Hematopoietic multipotent progenitor cell (in vitro differentiated cells): ENCODE results near the gene EXOC6. TPM values are rescaled to one million over a fixed set of nuclear protein-coding genes. Genes with fewer than 3 reads are reported as not detected.
A peak's percentile ranks its signal among the peaks of the same experiment; 100 is the strongest.

Experiments
- DNase-seq, 3 donors: peaks; one replicate each; pipeline ENCODE4 v3.0.0-alpha.2; 2011 to 2015; ENCODE audit warnings: low read depth in 2 of 3, low spot score in 2 of 3
- total RNA-seq: library from RNA; depleted of rRNA; stranded (reverse); fragments of >200 nt; gene quantifications from one replicate; pipeline ENCODE4 v1.2.3, GENCODE V29; 2012

Gene EXOC6
- total RNA-seq, 1 donor: 14.0 TPM

DNA sequence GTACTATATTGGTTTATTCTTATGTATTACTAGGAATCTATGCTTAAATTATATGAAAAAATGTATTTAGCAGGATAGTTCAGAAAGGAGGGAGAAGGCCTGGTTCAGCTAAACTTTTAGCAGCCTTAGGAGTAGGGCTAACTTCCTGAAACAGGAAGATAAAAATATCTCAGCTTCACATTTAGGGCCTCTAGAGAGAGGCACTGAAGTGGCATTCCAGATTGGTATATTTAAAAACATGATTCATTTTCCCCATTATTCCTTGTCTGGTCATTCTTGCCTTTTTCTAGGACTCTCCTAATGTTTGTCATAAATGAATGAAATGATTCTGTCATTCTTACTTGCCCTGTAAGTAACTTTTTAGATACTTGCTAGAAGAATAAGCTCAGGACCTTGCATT is 149.3 kb downstream of the EXOC6 start:
- DNase-seq: no peak

GRCh38 chr10:92999191-92999590 is 150.9 kb downstream of the EXOC6 start:
- no peak for DNase-seq

- peak in 2 of 3 donors; percentile 12 to 51 for DNase-seq
These were observed 158.2 kb downstream of the EXOC6 start for GRCh38 chr10:93006435-93007039.

- no peak for DNase-seq
These were observed 167.4 kb downstream of the EXOC6 start for GRCh38 chr10:93015722-93016121.

- DNase-seq: no peak
These were observed 174.8 kb downstream of the EXOC6 start for GRCh38 chr10:93023013-93023650.

GRCh38 chr10:93026072-93026471 is 177.8 kb downstream of the EXOC6 start:
- DNase-seq: no peak

GRCh38 chr10:93027508-93027907 is 179.2 kb downstream of the EXOC6 start:
- no peak for DNase-seq

DNA sequence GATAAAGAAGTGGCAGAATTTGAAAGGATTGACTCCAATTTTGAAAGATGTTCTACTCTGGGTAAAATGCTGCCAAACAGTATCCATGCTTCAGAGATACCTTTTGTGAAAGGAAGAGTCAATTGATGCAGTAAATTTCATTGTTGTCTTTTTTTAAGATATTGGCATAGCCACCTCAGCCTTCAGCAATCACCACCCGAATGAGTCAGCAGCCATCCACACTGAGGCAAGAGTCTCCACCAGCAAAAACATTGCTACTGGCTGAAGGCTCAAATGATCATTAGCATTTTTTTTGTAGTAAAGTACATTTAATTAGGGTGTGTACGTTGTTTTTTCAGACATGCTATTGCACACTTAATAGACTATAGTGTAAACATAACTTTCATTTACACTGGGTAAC is 180.6 kb downstream of the EXOC6 start:
- DNase-seq: no peak

- DNase-seq: no peak
These were observed 182.1 kb downstream of the EXOC6 start for GRCh38 chr10:93030409-93030808.

DNA sequence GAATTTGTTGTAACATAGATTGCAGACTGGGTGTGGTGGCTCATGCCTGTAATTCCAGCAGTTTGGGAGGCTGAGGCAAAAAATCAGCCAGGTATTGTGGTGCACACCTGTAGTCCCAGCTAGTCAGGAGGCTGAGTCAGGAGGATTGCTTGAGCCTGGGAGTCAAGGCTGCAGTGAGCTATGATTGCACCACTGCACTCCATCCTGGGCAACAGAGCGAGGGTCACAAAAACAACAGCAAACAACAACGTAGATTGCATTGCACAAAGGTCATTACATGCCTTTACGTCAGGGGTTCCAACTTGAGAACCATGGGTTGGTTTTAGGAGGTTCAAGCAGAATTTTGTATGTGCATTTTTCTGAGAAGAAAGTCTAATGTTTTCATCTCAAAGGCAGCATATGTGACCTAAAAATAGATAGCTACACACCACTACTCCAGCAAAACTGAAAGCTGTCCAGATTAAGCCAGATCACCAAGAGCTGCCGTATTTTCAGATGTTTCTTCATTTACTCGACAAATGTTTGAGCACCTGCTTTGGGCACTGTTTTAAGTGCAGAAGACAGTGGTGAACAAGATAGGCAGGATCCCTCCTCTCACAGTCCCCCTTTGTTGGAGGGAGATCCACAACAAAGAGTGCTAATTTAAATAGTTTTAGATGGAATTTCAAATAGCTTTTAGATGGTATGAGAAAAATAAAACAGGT is 183.9 kb downstream of the EXOC6 start:
- DNase-seq: no peak

GRCh38 chr10:93032809-93033137 is 184.5 kb downstream of the EXOC6 start:
- DNase-seq: no peak

DNA sequence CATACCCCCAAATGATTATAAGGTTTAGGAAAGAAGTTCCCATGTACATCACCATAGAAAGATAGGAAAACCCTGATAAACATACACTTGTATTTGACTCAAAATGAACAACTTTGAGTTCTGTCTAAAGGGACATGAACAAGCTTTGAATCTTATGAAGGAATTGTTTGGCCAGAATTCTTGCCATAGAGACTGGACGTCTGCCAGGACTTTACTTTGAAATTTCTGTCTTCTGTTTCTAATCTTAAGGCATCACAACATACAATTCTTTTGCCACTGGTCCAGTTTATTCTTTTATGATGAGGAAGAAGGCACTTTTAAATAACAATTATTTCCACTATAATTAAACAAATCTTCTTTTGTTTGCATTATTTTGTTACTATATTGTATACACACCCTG is 186.1 kb downstream of the EXOC6 start:
- DNase-seq: no peak

GRCh38 chr10:93039110-93039509 is 190.8 kb downstream of the EXOC6 start:
- DNase-seq: no peak

- peak in 2 of 3 donors; percentile 61 to 88 for DNase-seq
These were observed 191.4 kb downstream of the EXOC6 start for GRCh38 chr10:93039721-93040120.

DNA sequence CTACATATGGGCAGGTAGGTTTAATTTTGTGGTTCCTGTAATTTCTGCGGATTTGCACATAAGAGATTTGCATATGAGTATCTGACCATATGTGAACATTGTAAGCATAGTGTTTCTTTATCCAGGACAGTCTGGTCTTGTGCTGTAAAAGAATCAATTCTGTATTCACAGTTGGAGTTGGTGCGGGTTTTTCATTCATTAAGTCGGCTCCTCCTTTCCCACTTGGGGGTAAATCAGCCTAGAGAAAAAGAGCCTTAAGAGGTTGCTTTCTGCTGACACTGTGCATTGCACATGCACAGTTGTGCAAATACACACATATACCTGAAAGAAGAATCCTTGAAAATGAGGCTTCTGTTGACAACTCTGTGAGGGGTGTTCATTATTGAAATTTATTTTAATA is 206.2 kb downstream of the EXOC6 start:
- DNase-seq: no peak

GRCh38 chr10:93058139-93058538 is 209.8 kb downstream of the EXOC6 start:
- no peak for DNase-seq

DNA sequence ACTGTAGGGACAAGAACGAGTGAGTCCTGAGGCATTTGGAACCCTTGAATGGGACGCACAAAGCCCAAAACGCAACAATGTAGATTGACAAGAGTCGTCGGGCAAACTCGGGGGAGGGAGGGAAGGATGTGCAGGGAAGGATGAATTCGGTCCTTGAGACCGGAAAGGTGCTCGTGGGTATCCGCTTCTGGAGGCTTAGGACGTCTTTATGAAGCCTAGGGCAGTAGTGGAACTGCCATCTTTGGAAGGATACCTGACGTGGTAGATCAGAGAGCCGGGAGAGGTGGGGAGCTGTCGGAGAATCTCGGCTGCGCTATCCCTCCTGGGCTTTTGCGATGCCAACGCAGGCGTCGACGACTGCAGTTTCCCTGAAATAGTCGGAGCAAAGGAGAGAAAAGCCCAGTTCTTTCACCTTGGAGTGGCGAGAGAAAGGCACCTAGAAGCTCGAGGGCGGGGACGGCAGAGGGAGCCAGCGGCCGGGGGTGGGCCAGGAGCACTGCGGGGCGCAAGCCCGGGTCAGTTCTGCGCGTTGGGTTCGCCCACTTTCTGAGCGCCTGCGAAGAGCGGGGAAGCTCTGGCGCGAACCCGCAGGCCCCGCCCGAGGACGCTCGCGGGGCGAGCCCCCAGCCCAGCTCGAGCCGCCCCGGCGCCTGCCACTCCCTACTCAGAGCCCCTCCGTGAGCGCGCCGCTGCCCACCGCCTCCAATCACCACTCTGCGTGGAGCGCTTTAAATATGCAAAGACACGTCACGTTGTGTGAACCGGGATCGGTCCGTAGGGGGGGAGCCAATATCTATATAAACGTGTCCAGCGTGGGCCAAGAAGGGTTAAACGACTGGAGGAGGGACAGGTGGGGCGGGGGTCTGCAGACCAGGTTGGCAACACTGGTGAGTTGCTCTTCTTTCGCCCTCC is 211.9 kb downstream of the EXOC6 start, which contains the start of gene CYP26C1:
CYP26C1 (plus strand) TSS at position 824 of the 912 bp plus-strand sequence. CDS start 466 bp downstream, outside the sequence.
- no peak for DNase-seq

DNA sequence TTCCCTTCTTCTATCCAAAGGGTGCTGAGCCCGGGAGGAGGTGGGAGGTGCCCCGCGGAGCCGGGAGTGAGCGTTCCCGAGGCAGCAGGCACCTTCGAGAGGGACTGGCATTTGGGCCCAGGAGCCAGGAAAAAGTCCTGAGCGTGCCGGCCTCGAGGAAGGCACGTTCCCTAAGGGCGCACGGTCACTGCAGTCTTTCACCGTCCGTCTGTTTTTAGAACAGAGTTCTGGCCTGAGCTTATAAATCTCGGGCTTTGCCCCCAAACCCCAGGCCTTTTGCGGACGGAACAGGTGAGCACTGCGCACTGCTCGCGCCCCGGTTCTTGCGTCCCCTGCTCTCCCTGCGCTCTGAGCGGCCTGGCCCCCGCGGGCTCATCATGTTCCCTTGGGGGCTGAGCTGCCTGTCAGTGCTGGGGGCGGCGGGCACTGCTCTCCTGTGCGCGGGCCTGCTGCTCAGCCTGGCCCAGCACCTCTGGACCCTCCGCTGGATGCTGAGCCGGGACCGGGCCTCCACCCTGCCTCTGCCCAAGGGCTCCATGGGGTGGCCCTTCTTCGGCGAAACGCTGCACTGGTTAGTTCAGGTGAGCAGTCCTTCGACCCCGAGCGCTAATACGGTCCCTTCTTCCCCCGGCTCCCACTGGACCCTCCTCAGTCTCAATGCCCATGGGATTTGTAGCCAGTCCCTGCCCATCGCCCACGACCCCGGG is 212.7 kb downstream of the EXOC6 start:
- DNase-seq: no peak

GRCh38 chr10:93061594-93062513 is 213.5 kb downstream of the EXOC6 start:
- DNase-seq: peak in 1 of 3 donors; percentile 57
